Ovary (tissue), 3 donors: ENCODE data around the gene SPATA31E1.

ENCODE experiments used
- EP300 ChIP-seq: sonication (generic); formaldehyde crosslinking; IDR thresholded peaks from one replicate; pipeline ENCODE4 v1.6.1; 2017; ENCODE audit warnings: antibody characterized with exemption
- POLR2A ChIP-seq: fragments of 450-650 bp; IDR thresholded peaks from one replicate; pipeline ENCODE4 v1.6.1; 2017; ENCODE audit warnings: antibody characterized with exemption, mild to moderate bottlenecking, moderate library complexity
- TF ChIP-seq, protein P1 (sequence below), 3 donors: fragments of 450-650 bp in 2 of 3; fragments of 200-600 bp in 1 of 3; IDR thresholded peaks; one replicate each; pipeline versions ENCODE4 v1.5.1 to v1.8.0; 2016 to 2022; ENCODE audit warnings: antibody characterized with exemption in 3 of 3, mild to moderate bottlenecking in 1 of 3
- donor health status: DM: no; HTN: no; CAD: no.

DNA sequence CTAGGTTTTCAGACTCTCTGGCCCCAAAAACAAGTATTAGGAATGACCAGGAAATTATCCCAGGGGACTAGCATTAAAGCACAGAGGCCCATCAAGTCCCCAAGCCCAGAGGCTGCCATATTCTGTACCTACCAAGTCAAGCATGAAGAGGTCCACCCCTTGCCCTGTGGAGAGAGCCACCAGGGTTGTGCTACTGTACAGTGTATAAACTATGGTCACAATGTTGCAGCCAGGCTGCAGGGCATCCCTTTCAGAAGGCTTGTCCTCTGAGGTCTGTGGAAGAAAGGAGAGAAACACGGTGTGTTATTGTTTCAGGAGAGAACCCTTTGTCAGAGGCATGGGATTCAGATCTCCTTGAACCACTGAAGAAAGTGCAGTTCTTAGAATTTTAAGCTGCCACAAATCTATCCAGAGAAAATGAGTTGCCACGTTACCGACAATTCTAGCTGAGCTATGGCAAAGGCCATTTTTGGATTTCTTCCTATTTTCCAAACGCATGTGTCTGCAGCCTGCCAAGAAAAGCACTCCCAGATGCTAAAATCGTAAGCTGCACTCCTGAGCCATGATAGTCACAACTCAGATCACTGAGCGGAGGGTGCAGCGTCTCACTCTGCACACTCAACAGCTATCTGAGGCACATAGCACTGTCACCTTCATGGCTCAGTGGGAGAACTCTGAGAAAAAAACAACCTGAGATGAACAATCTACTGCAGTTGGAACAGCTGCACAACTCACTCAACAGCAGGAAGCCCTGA, 45.5 kb upstream of the SPATA31E1 start:
- TF ChIP-seq, protein P1, sequence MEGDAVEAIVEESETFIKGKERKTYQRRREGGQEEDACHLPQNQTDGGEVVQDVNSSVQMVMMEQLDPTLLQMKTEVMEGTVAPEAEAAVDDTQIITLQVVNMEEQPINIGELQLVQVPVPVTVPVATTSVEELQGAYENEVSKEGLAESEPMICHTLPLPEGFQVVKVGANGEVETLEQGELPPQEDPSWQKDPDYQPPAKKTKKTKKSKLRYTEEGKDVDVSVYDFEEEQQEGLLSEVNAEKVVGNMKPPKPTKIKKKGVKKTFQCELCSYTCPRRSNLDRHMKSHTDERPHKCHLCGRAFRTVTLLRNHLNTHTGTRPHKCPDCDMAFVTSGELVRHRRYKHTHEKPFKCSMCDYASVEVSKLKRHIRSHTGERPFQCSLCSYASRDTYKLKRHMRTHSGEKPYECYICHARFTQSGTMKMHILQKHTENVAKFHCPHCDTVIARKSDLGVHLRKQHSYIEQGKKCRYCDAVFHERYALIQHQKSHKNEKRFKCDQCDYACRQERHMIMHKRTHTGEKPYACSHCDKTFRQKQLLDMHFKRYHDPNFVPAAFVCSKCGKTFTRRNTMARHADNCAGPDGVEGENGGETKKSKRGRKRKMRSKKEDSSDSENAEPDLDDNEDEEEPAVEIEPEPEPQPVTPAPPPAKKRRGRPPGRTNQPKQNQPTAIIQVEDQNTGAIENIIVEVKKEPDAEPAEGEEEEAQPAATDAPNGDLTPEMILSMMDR (IDR thresholded peaks at IDR 0.05): no peak
- TF ChIP-seq POLR2A: no peak
- TF ChIP-seq EP300: no peak
